GM23248 (cell line): Measurements from ENCODE around the gene DOK4.

Experiments used
- EZH2 ChIP-seq: fragments of 200-600 bp; sonication (generic); IDR thresholded peaks from 2 replicates; pipeline ENCODE4 v1.6.1; 2018; ENCODE audit warnings: antibody characterized with exemption, mild to moderate bottlenecking; ENCODE audit not compliant: insufficient read depth, poor library complexity, severe bottlenecking
- EZH2phosphoT487 ChIP-seq: fragments of 200-600 bp; sonication (generic); IDR thresholded peaks from 2 replicates; pipeline ENCODE4 v1.6.1; 2018; ENCODE audit warnings: antibody characterized with exemption, moderate library complexity, mild to moderate bottlenecking, low read depth; ENCODE audit not compliant: insufficient read depth

GRCh38 chr16:57474671-57475661, 11.3 kb downstream of the DOK4 start:
- TF ChIP-seq EZH2phosphoT487 (no peak), EZH2 (no peak)
